T1000 (cell line): ENCODE measurements around the gene FKBP9.
"Not testable (repeated sequence)": the region's sequence is repeated elsewhere in the genome, so short reads cannot be mapped to it uniquely, and the experiment has no call there.

Experiments used
- DNase-seq: peaks from one replicate; lab custom pipeline; 2025; ENCODE audit warnings: mixed read lengths; lab: John Stamatoyannopoulos, UW

The FKBP9 gene

GRCh38 chr7:32957326-32958045 lies at the start of gene FKBP9:
TSS of gene FKBP9 (plus strand) at chr7:32957440. CDS start at chr7:32957574, 134 bp downstream.
- peak; percentile 66 for DNase-seq

- DNase-seq, result no peak
Observed at GRCh38 chr7:32910195-32910594, 47.0 kb upstream of the FKBP9 start.

- DNase-seq, result no peak
Observed at GRCh38 chr7:32914184-32914583, 43.1 kb upstream of the FKBP9 start.

- DNase-seq, result no peak
Observed at GRCh38 chr7:32915041-32915536, 42.2 kb upstream of the FKBP9 start.

- no peak for DNase-seq
Observed at GRCh38 chr7:32916006-32916405, 41.2 kb upstream of the FKBP9 start.

- not testable (repeated sequence) for DNase-seq
Observed at GRCh38 chr7:32916994-32917393, 40.2 kb upstream of the FKBP9 start.

GRCh38 chr7:32921896-32922295 lies 35.3 kb upstream of the FKBP9 start:
- no peak for DNase-seq

GRCh38 chr7:32928785-32929298 lies 28.4 kb upstream of the FKBP9 start:
- DNase-seq, result no peak

- DNase-seq, result no peak
Observed at GRCh38 chr7:32929430-32930143, 27.7 kb upstream of the FKBP9 start.

GRCh38 chr7:32930378-32930777 lies 26.9 kb upstream of the FKBP9 start:
- DNase-seq, result no peak

GRCh38 chr7:32935558-32935957 lies 21.7 kb upstream of the FKBP9 start:
- DNase-seq, result no peak

- no peak for DNase-seq
Observed at GRCh38 chr7:32936689-32937088, 20.6 kb upstream of the FKBP9 start.

- no peak for DNase-seq
Observed at GRCh38 chr7:32937344-32938174, 19.7 kb upstream of the FKBP9 start.

- DNase-seq, result no peak
Observed at GRCh38 chr7:32941181-32941580, 16.1 kb upstream of the FKBP9 start.

- no peak for DNase-seq
Observed at GRCh38 chr7:32941681-32942414, 15.4 kb upstream of the FKBP9 start.

GRCh38 chr7:32942415-32943251 lies 14.6 kb upstream of the FKBP9 start:
- peak; percentile 72 for DNase-seq

GRCh38 chr7:32943252-32944030 lies 13.8 kb upstream of the FKBP9 start:
- DNase-seq, result no peak

- no peak for DNase-seq
Observed at GRCh38 chr7:32947420-32947983, 9.7 kb upstream of the FKBP9 start.

- DNase-seq, result no peak
Observed at GRCh38 chr7:32948202-32948601, 9.0 kb upstream of the FKBP9 start.
